ENCODE measurements around the gene VSIR. TPM values are rescaled to one million over a fixed set of nuclear protein-coding genes. Genes with fewer than 3 reads are reported as not detected.
A peak's percentile ranks its signal among the peaks of the same experiment; 100 is the strongest.

VSIR gene
- total RNA-seq, 1 donor from 2014 or later: 104 TPM

GRCh38 chr10:71755179-71755879, 18.0 kb downstream of the VSIR start:
- TF ChIP-seq CTCF (IDR thresholded peaks at IDR 0.05; ENCODE audit: borderline replicate concordance): no peak
- Histone ChIP-seq H3K4me1 (peaks cover 86% of the 10 kb centered on the region), H3K4me3 (no peak overlapping the region), H3K9me3 (replicated peaks) (no peaks in the 10 kb centered on the region), H3K27ac (replicated peaks) (peak overlapping the region; percentile 60), H3K27me3 (ENCODE audit: low read depth) (no peaks in the 10 kb centered on the region), H3K36me3 (peaks cover 86% of the 10 kb centered on the region)
- intact Hi-C loops (cut with micrococcal nuclease): no loop called here
- no peak for DNase-seq

GRCh38 chr10:71754562-71754961, 18.8 kb downstream of the VSIR start:
- H3K4me3 ChIP-seq: no peak overlapping the region
- H3K4me1 ChIP-seq: peaks cover 92% of the 10 kb centered on the region
- intact Hi-C loops (cut with micrococcal nuclease): no loop called here
- H3K27ac ChIP-seq (replicated peaks): peak overlapping the region; percentile 60
- H3K9me3 ChIP-seq (replicated peaks): no peaks in the 10 kb centered on the region
- no peak for DNase-seq
- peaks cover 89% of the 10 kb centered on the region for H3K36me3 ChIP-seq
- H3K27me3 ChIP-seq (ENCODE audit: low read depth): no peaks in the 10 kb centered on the region
- TF ChIP-seq CTCF (IDR thresholded peaks at IDR 0.05; ENCODE audit: borderline replicate concordance): no peak

GRCh38 chr10:71753960-71754505, 19.3 kb downstream of the VSIR start:
- H3K4me1 ChIP-seq: peaks cover 96% of the 10 kb centered on the region
- H3K27ac ChIP-seq (replicated peaks): peak overlapping the region; percentile 60
- no peak for DNase-seq
- intact Hi-C loops (cut with micrococcal nuclease): no loop called here
- H3K4me3 ChIP-seq: no peak overlapping the region
- no peaks in the 10 kb centered on the region for H3K9me3 ChIP-seq (replicated peaks)
- no peaks in the 10 kb centered on the region for H3K27me3 ChIP-seq (ENCODE audit: low read depth)
- no peak for TF ChIP-seq CTCF (IDR thresholded peaks at IDR 0.05; ENCODE audit: borderline replicate concordance)
- H3K36me3 ChIP-seq: peaks cover 85% of the 10 kb centered on the region

- Histone ChIP-seq H3K36me3 (peaks cover 78% of the 10 kb centered on the region), H3K9me3 (replicated peaks) (no peaks in the 10 kb centered on the region), H3K4me1 (peaks cover 96% of the 10 kb centered on the region), H3K27ac (replicated peaks) (peak overlapping the region; percentile 60), H3K4me3 (no peak overlapping the region), H3K27me3 (ENCODE audit: low read depth) (no peaks in the 10 kb centered on the region)
- intact Hi-C loops (cut with micrococcal nuclease): no loop called here
- DNase-seq: no peak
- no peak for TF ChIP-seq CTCF (IDR thresholded peaks at IDR 0.05; ENCODE audit: borderline replicate concordance)
These were observed 20.0 kb downstream of the VSIR start for GRCh38 chr10:71753091-71753959.

- TF ChIP-seq CTCF (IDR thresholded peaks at IDR 0.05; ENCODE audit: borderline replicate concordance): no peak
- no peaks in the 10 kb centered on the region for H3K9me3 ChIP-seq (replicated peaks)
- DNase-seq: no peak
- peak overlapping the region; percentile 60 for H3K27ac ChIP-seq (replicated peaks)
- peaks cover 97% of the 10 kb centered on the region for H3K4me1 ChIP-seq
- intact Hi-C loops (cut with micrococcal nuclease): no loop called here
- no peak overlapping the region for H3K4me3 ChIP-seq
- H3K27me3 ChIP-seq (ENCODE audit: low read depth): no peaks in the 10 kb centered on the region
- peaks cover 70% of the 10 kb centered on the region for H3K36me3 ChIP-seq
These were observed 20.8 kb downstream of the VSIR start for GRCh38 chr10:71752391-71753090.
